Neural crest cell (in vitro differentiated cells): ENCODE results near the gene SRGAP3. TPM values are rescaled to one million over a fixed set of nuclear protein-coding genes. Genes with fewer than 3 reads are reported as not detected.

Experiments
- DNase-seq: peaks from one replicate; pipeline ENCODE4 v3.0.0; 2021; ENCODE audit warnings: low read depth, mixed read lengths, low spot score
- H3K27ac Mint-ChIP-seq: one replicate; pipeline ENCODE4 v1.8.0; 2021; ENCODE audit warnings: mild to moderate bottlenecking, mixed read lengths; ENCODE audit not compliant: unreplicated experiment
- H3K27me3 Mint-ChIP-seq: 2 replicates; pipeline ENCODE4 v1.8.0; 2021; ENCODE audit warnings: low read depth, mild to moderate bottlenecking, mixed read lengths
- H3K36me3 Mint-ChIP-seq: 2 replicates; pipeline ENCODE4 v1.8.0; 2021; ENCODE audit warnings: low read depth, mild to moderate bottlenecking, mixed read lengths
- H3K4me1 Mint-ChIP-seq: 2 replicates; pipeline ENCODE4 v1.8.0; 2021; ENCODE audit warnings: mixed read lengths
- H3K4me3 Mint-ChIP-seq: one replicate; pipeline ENCODE4 v1.8.0; 2021; ENCODE audit warnings: mild to moderate bottlenecking, mixed read lengths
- H3K9me3 Mint-ChIP-seq: 2 replicates; pipeline ENCODE4 v1.8.0; 2021; ENCODE audit warnings: mixed read lengths
- total RNA-seq: library from RNA; stranded (reverse); gene quantifications from 2 replicates; pipeline ENCODE4 v1.2.1, GENCODE V29; 2021
- TF ChIP-seq, protein P1 (sequence below): fragments of 200-600 bp; sonication (generic); conservative IDR thresholded peaks from 2 replicates; pipeline ENCODE4 v1.5.0; 2021; ENCODE audit warnings: antibody characterized with exemption, mild to moderate bottlenecking

SRGAP3 gene
- total RNA-seq, 1 donor from 2014 or later, result 58.4 TPM

DNA sequence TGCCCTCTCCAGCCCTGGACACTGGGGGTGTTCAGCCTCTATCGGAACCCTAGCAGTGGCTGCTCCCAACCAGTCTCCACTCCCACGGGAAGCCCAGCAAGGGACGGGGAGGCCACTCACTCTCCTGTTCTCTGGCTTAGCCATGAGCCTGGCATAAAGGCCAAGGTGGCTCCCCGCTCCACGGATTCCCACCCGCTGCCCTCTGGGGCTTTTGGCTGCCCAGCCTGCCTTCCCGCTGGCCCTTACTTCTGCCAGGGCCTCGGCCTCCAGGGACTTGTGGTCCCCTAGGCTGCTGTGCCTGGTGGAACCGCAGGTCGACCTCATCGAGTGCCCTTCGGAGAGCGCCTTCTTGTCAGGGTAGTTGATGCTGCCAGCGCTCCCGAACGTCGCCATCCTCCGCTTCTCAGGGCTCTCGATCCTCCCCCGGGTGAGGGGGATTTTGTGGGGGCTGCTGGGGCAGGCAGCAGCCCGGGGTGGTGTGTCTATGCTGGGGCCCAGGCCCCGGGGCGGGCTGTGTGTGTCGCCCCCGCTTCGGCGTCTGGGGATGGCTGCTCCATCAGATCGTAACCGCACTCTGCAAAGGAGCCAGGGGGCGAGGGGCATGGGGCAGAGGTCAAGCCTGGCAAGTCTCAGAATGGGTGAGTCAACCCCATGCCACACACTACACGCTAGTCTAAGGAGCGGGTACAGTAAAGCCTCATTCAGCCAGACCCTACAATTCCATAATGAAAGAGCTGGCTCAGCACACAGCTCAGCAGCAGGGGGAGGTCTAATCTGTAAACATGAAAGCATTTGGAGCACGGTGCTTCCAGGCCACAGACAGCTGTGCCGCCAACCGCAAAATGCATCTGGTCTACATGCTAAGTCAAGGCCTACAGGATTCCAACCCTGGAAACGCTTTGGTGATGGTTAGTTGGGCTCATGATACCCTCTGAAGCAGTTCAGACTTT is 258.9 kb downstream of the SRGAP3 start:
- no peak overlapping the region for H3K27ac Mint-ChIP-seq
- H3K9me3 Mint-ChIP-seq, result no peaks in the 10 kb centered on the region
- peaks cover 12% of the 10 kb centered on the region for H3K4me1 Mint-ChIP-seq
- TF ChIP-seq, protein P1, sequence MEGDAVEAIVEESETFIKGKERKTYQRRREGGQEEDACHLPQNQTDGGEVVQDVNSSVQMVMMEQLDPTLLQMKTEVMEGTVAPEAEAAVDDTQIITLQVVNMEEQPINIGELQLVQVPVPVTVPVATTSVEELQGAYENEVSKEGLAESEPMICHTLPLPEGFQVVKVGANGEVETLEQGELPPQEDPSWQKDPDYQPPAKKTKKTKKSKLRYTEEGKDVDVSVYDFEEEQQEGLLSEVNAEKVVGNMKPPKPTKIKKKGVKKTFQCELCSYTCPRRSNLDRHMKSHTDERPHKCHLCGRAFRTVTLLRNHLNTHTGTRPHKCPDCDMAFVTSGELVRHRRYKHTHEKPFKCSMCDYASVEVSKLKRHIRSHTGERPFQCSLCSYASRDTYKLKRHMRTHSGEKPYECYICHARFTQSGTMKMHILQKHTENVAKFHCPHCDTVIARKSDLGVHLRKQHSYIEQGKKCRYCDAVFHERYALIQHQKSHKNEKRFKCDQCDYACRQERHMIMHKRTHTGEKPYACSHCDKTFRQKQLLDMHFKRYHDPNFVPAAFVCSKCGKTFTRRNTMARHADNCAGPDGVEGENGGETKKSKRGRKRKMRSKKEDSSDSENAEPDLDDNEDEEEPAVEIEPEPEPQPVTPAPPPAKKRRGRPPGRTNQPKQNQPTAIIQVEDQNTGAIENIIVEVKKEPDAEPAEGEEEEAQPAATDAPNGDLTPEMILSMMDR, result no peak
- H3K36me3 Mint-ChIP-seq, result peaks cover 10% of the 10 kb centered on the region
- H3K4me3 Mint-ChIP-seq, result no peak overlapping the region
- DNase-seq, result no peak
- H3K27me3 Mint-ChIP-seq, result no peaks in the 10 kb centered on the region

DNA sequence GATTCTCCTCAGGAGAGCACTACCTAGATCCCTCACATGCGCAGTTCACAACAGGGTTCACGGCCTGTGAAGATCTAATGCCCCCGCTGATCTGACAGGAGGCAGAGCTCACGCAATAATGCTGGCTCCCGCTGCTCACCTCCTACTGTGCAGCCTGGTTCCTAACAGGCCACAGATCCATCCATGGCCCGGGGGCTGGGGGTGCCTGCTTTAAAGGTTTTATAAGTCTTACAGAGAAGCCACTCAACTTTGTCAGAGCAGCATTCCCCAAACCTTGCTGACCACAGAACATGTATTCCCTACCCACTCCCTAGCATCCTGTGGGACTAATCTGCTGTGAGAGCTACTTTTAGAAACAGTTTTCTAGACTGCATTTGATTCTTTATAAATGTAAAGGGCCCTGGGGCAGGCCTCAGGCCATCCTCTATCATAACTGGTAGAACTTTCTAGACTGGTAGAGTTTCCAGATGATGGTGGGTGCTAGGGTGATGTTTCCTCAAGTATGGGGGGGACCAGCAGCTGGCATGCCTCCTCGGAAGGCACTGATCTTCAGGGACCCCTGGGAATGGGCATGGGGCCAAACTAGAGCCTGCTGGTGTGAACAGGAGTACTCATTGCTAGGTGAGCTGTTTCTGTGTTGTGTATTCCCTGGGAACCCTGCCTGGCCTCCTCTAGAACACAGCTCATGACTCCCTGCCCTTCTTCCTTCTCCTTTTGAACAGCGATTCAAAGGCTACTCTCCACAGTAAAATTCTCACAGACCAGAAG is 260.5 kb downstream of the SRGAP3 start:
- no peaks in the 10 kb centered on the region for H3K27me3 Mint-ChIP-seq

GRCh38 chr3:8988384-8988655 is 261.1 kb downstream of the SRGAP3 start:
- no peak overlapping the region for H3K4me3 Mint-ChIP-seq
- no peaks in the 10 kb centered on the region for H3K27me3 Mint-ChIP-seq
- no peaks in the 10 kb centered on the region for H3K9me3 Mint-ChIP-seq
- H3K36me3 Mint-ChIP-seq, result peaks cover 10% of the 10 kb centered on the region
- TF ChIP-seq, protein P1, result no peak
- no peak overlapping the region for H3K27ac Mint-ChIP-seq
- H3K4me1 Mint-ChIP-seq, result peaks cover 21% of the 10 kb centered on the region
- no peak for DNase-seq

More for the DNA sequence above, 260.5 kb downstream of the SRGAP3 start:
- TF ChIP-seq, protein P1, result no peak
- H3K9me3 Mint-ChIP-seq, result no peaks in the 10 kb centered on the region
- H3K4me3 Mint-ChIP-seq, result no peak overlapping the region
- DNase-seq, result no peak
- H3K4me1 Mint-ChIP-seq, result peaks cover 14% of the 10 kb centered on the region
- H3K27ac Mint-ChIP-seq, result no peak overlapping the region
- peaks cover 10% of the 10 kb centered on the region for H3K36me3 Mint-ChIP-seq

GRCh38 chr3:8987645-8988383 is 261.6 kb downstream of the SRGAP3 start:
- H3K27me3 Mint-ChIP-seq, result no peaks in the 10 kb centered on the region
- peaks cover 10% of the 10 kb centered on the region for H3K36me3 Mint-ChIP-seq
- peak overlapping the region; percentile 81 for H3K27ac Mint-ChIP-seq
- TF ChIP-seq, protein P1, result peak; percentile 84
- H3K4me3 Mint-ChIP-seq, result peak overlapping the region; percentile 63
- peaks cover 26% of the 10 kb centered on the region for H3K4me1 Mint-ChIP-seq
- no peaks in the 10 kb centered on the region for H3K9me3 Mint-ChIP-seq
- peak; percentile 77 for DNase-seq

DNA sequence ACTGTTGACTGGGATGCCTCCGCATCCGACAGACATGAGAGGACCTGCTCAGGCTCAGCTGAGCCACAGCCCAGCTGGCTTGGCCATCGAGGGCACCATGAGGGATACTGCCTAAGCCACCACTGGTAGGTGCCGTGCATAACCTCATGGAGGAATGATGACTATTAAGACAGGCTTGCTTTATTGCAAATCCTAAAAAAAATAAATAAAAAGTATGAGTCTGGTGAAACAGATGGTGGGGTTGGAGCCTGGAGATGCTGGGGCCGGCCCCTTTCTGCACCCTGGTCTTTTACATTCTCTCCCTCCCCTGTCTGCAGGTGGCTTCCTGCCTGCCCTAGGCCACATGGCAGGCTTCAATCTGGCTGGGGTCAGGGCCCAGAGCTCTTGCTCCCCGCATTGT is 262.2 kb downstream of the SRGAP3 start:
- peaks cover 32% of the 10 kb centered on the region for H3K4me1 Mint-ChIP-seq
- TF ChIP-seq, protein P1, result no peak
- H3K9me3 Mint-ChIP-seq, result no peaks in the 10 kb centered on the region
- no peak overlapping the region for H3K4me3 Mint-ChIP-seq
- no peaks in the 10 kb centered on the region for H3K27me3 Mint-ChIP-seq
- peaks cover 10% of the 10 kb centered on the region for H3K36me3 Mint-ChIP-seq
- no peak for DNase-seq
- H3K27ac Mint-ChIP-seq, result no peak overlapping the region
